Osteocyte (in vitro differentiated cells): ENCODE data around the gene GIN1. TPM values are rescaled to one million over a fixed set of nuclear protein-coding genes. Genes with fewer than 3 reads are reported as not detected.

Experiments
- DNase-seq: peaks from one replicate; pipeline ENCODE4 v3.0.0; 2021; ENCODE audit warnings: mixed read lengths; ENCODE audit not compliant: unreplicated experiment; ENCODE audit errors: extremely low spot score
- H3K27ac Mint-ChIP-seq: one replicate; pipeline ENCODE4 v1.8.0; 2021; ENCODE audit warnings: mild to moderate bottlenecking, mixed read lengths; ENCODE audit not compliant: unreplicated experiment
- H3K27me3 Mint-ChIP-seq: one replicate; pipeline ENCODE4 v1.8.0; 2021; ENCODE audit warnings: mixed read lengths; ENCODE audit not compliant: unreplicated experiment
- H3K36me3 Mint-ChIP-seq: one replicate; pipeline ENCODE4 v1.8.0; 2021; ENCODE audit warnings: mixed read lengths; ENCODE audit not compliant: unreplicated experiment
- H3K4me1 Mint-ChIP-seq: one replicate; pipeline ENCODE4 v1.8.0; 2021; ENCODE audit warnings: mixed read lengths; ENCODE audit not compliant: unreplicated experiment
- H3K4me3 Mint-ChIP-seq: one replicate; pipeline ENCODE4 v1.8.0; 2021; ENCODE audit warnings: mild to moderate bottlenecking, moderate library complexity, mixed read lengths; ENCODE audit not compliant: unreplicated experiment
- H3K9me3 Mint-ChIP-seq: one replicate; pipeline ENCODE4 v1.8.0; 2021; ENCODE audit warnings: mixed read lengths; ENCODE audit not compliant: unreplicated experiment
- total RNA-seq: library from RNA; stranded (reverse); gene quantifications from 2 replicates; pipeline ENCODE4 v1.2.1, GENCODE V29; 2021
- TF ChIP-seq, protein P1 (sequence below): fragments of 200-600 bp; sonication (generic); IDR thresholded peaks from 2 replicates; pipeline ENCODE4 v1.5.0; 2021; ENCODE audit warnings: antibody characterized with exemption, mild to moderate bottlenecking, moderate library complexity

GIN1 gene
- total RNA-seq, 1 donor from 2014 or later, result 4.1 TPM

DNA sequence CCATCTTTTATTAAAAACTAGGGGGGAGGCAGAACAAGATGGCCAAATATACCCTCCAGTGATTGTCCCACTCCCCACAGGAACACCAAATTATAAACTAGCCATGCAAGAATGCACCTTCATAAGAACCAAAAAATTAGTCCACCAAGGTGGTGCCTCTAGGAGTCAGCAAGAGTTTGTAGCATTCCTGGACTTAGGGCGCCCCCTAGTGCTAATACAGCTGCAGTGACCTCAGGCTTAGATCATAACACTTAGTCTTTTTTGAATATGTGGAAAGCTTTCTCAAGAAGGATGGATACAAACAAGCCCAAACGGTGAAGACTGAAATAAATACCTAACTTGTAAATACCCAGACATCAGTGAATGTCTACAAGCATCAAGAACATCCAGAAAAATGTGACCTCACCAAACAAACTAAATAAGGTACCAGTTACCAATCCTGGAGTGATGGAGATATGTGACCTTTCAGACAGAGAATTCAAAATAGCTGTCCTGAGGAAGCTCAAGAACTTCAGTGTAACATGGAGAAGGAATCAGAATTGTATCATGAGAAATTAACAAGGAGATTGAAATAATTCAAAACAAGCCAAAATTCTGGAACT is 19.4 kb upstream of the GIN1 start:
- DNase-seq, result peak; percentile 86
- Mint-ChIP-seq H3K4me3 (no peak overlapping the region), H3K27me3 (no peaks in the 10 kb centered on the region), H3K27ac (no peak overlapping the region), H3K9me3 (no peaks in the 10 kb centered on the region), H3K36me3 (peaks cover 24% of the 10 kb centered on the region), H3K4me1 (no peaks in the 10 kb centered on the region)
- TF ChIP-seq, protein P1, sequence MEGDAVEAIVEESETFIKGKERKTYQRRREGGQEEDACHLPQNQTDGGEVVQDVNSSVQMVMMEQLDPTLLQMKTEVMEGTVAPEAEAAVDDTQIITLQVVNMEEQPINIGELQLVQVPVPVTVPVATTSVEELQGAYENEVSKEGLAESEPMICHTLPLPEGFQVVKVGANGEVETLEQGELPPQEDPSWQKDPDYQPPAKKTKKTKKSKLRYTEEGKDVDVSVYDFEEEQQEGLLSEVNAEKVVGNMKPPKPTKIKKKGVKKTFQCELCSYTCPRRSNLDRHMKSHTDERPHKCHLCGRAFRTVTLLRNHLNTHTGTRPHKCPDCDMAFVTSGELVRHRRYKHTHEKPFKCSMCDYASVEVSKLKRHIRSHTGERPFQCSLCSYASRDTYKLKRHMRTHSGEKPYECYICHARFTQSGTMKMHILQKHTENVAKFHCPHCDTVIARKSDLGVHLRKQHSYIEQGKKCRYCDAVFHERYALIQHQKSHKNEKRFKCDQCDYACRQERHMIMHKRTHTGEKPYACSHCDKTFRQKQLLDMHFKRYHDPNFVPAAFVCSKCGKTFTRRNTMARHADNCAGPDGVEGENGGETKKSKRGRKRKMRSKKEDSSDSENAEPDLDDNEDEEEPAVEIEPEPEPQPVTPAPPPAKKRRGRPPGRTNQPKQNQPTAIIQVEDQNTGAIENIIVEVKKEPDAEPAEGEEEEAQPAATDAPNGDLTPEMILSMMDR, result peak; percentile 95

DNA sequence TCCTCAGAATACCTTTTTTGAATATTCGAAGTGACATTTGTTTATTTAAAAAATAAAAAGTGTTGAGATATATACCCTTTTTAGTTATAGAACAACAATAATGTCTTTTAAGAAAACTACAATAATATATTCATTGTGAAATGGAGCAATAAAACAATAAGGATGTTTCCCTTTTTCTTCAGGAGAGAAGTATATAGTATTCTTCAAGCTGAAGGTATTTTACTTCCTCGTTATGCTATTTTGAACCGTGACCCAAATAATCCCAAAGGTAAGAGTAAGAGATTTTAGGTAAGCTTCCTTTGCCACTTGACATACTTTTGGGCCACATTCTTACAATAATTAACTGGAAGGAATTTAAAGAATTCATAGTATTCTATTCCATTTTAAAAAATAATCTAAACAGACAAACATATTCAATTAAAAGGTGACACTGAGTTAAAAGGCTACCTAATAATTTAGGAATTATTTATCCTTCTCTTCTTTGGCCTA is 18.3 kb upstream of the GIN1 start:
- Mint-ChIP-seq H3K36me3 (peaks cover 25% of the 10 kb centered on the region), H3K9me3 (no peaks in the 10 kb centered on the region), H3K27ac (no peak overlapping the region), H3K4me3 (no peak overlapping the region), H3K27me3 (no peaks in the 10 kb centered on the region), H3K4me1 (no peaks in the 10 kb centered on the region)
- TF ChIP-seq, protein P1, result no peak
- no peak for DNase-seq

DNA sequence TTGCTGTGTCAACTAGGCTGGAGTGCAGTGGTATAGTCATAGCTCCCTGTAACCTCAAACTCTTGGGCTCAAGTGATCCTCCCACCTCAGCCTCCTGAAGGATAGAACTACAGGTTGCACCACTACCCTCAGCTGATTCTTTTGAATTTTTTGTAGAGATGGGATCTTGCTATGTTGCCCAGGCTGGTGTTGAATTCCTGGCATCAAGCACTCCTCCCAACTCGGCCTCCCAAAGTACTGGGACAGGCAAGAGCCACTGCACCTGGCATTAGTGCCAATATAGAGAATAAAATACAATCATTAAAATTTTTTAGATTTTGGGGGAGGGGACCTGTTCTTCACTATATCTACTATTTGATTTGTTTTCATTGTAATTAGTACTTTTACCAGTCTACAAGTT is 15.5 kb upstream of the GIN1 start:
- no peak overlapping the region for H3K4me3 Mint-ChIP-seq
- no peak overlapping the region for H3K27ac Mint-ChIP-seq
- H3K9me3 Mint-ChIP-seq, result no peaks in the 10 kb centered on the region
- H3K27me3 Mint-ChIP-seq, result no peaks in the 10 kb centered on the region
- TF ChIP-seq, protein P1, result no peak
- peaks cover 2% of the 10 kb centered on the region for H3K4me1 Mint-ChIP-seq
- DNase-seq, result no peak
- peaks cover 23% of the 10 kb centered on the region for H3K36me3 Mint-ChIP-seq

DNA sequence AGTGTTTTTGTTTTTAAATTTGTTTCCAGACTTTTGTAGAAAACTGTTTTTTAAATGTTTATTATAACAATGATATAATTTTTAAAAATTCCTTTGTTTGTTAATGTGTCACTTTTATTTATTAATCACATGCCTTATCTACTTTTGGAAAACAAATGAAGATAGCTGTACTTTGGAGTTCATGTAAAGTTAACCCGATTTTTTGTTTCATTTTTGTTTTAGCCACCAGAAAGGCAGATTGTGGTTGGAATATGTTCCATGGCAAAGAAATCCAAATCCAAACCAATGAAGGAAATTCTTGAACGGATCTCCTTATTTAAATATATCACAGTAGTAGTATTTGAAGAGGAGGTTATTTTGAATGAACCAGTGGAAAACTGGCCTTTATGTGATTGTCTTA is 13.3 kb upstream of the GIN1 start:
- Mint-ChIP-seq H3K27ac (no peak overlapping the region), H3K9me3 (no peaks in the 10 kb centered on the region), H3K27me3 (no peaks in the 10 kb centered on the region), H3K4me1 (peaks cover 2% of the 10 kb centered on the region), H3K36me3 (peaks cover 17% of the 10 kb centered on the region), H3K4me3 (no peak overlapping the region)
- no peak for DNase-seq
- TF ChIP-seq, protein P1, result no peak

DNA sequence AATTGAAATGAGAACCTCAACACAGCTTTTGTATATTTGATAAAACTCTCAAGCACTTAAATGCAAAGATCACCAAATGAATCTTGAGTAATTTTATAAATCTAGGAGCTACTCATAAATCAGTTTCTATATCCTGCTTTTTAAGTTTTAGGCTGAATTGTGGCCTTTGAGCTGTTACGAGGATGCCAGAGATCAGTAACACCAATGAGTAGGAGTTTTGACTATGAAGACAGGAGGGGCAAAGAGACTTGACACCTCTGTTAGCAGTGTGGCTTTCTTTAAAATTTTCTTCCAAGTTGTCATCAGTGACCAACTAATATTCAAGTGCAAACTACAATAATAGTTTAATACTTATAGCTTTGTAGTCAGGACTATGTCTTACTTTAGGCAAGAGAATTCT is 12.7 kb upstream of the GIN1 start:
- H3K27ac Mint-ChIP-seq, result no peak overlapping the region
- H3K4me3 Mint-ChIP-seq, result no peak overlapping the region
- H3K4me1 Mint-ChIP-seq, result peaks cover 2% of the 10 kb centered on the region

More for the DNA sequence above, 12.7 kb upstream of the GIN1 start:
- Mint-ChIP-seq H3K9me3 (no peaks in the 10 kb centered on the region), H3K27me3 (no peaks in the 10 kb centered on the region), H3K36me3 (peaks cover 17% of the 10 kb centered on the region)
- no peak for DNase-seq
- TF ChIP-seq, protein P1, result no peak
